Endothelial cell of umbilical vein (primary cell): ENCODE results near the gene RUNDC1.

Experiments used
- EZH2 ChIP-seq: IDR thresholded peaks from 2 replicates; pipeline ENCODE4 v1.6.1; 2012; ENCODE audit warnings: borderline replicate concordance, low read depth, mild to moderate bottlenecking, moderate library complexity, low read length, inconsistent platforms; ENCODE audit not compliant: severe bottlenecking
- FOS ChIP-seq: IDR thresholded peaks from 2 replicates; pipeline ENCODE4 v1.6.1; 2011; ENCODE audit warnings: mild to moderate bottlenecking, low read length, moderate library complexity, borderline replicate concordance; ENCODE audit not compliant: insufficient read depth
- GATA2 ChIP-seq: IDR thresholded peaks from 2 replicates; pipeline ENCODE4 v1.7.0; 2011; ENCODE audit warnings: low read depth, mild to moderate bottlenecking, moderate library complexity, mixed read lengths, low read length; ENCODE audit not compliant: insufficient read length, insufficient read depth
- POLR2A ChIP-seq: IDR thresholded peaks from 2 replicates; pipeline ENCODE4 v1.6.1; 2012; ENCODE audit warnings: low read depth, mild to moderate bottlenecking, control low read depth, low read length
- POLR2AphosphoS5 ChIP-seq: IDR thresholded peaks from 2 replicates; pipeline ENCODE4 v1.6.1; 2012; ENCODE audit warnings: low read depth, mild to moderate bottlenecking, control low read depth, low read length, moderate library complexity; ENCODE audit not compliant: insufficient read depth
- TF ChIP-seq, protein P1 (sequence below), 2 donors: IDR thresholded peaks; 1 replicate in 1 of 2; 2 replicates in 1 of 2; pipeline ENCODE4 v1.5.1; 2011; ENCODE audit warnings: low read length in 2 of 2, mild to moderate bottlenecking in 2 of 2, moderate library complexity in 2 of 2, control low read depth in 1 of 2, inconsistent platforms in 1 of 2, low read depth in 1 of 2; ENCODE audit not compliant: insufficient read depth in 1 of 2; ENCODE audit errors: extremely low read depth in 1 of 2

DNA sequence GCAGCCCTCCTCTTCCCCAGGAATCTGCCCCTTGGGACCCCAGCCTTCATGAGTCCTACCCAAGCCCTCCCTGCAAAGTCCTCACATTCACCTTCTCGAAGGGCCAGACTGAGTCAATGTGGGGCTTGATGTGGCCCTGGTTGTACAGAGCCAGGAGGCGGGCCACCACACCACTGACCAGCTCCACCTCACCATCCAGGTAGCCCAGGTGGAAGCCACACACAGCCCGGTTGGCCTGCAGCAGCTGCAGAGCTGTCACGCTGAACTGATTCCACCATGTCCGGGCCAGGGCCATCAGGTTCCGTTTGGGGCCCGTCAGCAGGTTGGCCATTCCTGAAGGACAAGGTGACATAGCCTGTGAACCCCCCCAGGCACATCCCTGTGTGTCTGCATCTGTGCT is 35.9 kb downstream of the RUNDC1 start:
- TF ChIP-seq, protein P1, sequence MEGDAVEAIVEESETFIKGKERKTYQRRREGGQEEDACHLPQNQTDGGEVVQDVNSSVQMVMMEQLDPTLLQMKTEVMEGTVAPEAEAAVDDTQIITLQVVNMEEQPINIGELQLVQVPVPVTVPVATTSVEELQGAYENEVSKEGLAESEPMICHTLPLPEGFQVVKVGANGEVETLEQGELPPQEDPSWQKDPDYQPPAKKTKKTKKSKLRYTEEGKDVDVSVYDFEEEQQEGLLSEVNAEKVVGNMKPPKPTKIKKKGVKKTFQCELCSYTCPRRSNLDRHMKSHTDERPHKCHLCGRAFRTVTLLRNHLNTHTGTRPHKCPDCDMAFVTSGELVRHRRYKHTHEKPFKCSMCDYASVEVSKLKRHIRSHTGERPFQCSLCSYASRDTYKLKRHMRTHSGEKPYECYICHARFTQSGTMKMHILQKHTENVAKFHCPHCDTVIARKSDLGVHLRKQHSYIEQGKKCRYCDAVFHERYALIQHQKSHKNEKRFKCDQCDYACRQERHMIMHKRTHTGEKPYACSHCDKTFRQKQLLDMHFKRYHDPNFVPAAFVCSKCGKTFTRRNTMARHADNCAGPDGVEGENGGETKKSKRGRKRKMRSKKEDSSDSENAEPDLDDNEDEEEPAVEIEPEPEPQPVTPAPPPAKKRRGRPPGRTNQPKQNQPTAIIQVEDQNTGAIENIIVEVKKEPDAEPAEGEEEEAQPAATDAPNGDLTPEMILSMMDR (IDR thresholded peaks at IDR 0.05; ENCODE audit: extremely low read depth in 1 of 2, insufficient read depth in 1 of 2, low read depth in 1 of 2, low read length in 2 of 2), result no peak
- TF ChIP-seq POLR2AphosphoS5 (no peak), EZH2 (no peak), GATA2 (no peak), POLR2A (no peak), FOS (no peak)
